Caco-2 (cell line): ENCODE measurements around the gene PLK5. TPM values are rescaled to one million over a fixed set of nuclear protein-coding genes. Genes with fewer than 3 reads are reported as not detected.
A peak's percentile ranks its signal among the peaks of the same experiment; 100 is the strongest.
"Not testable (repeated sequence)": the region's sequence is repeated elsewhere in the genome, so short reads cannot be mapped to it uniquely, and the experiment has no call there.

ENCODE experiments used
- BruUV-seq: library from RNA; stranded (reverse); fragments of 400-500 nt; replicated peaks from 2 replicates; lab custom pipeline; 2021; lab: Mats Ljungman, UMichigan
- CTCF ChIA-PET: fragments of 300-600 bp; sonication (Branson Sonifier 250); formaldehyde crosslinking; loops from one replicate; lab custom pipeline; 2022; ENCODE audit warnings: antibody characterized with exemption; lab: Charles Lee
- POLR2A ChIA-PET: fragments of 300-600 bp; sonication (Branson Sonifier 250); formaldehyde crosslinking; loops from one replicate; lab custom pipeline; 2022; ENCODE audit warnings: antibody characterized with exemption; lab: Charles Lee
- DNase-seq, 2 experiments: peaks; one replicate each; pipeline versions ENCODE4 v3.0.0 to v3.0.0-alpha.2; 2020 to 2022
- H3K27me3 ChIP-seq: replicated peaks from 2 replicates; pipeline ENCODE4 v1.6.0; 2011; ENCODE audit warnings: low read length; ENCODE audit not compliant: control insufficient read depth, insufficient read depth
- H3K36me3 ChIP-seq: 2 replicates; pipeline ENCODE4 v1.5.1; 2011; ENCODE audit warnings: low read length; ENCODE audit not compliant: control insufficient read depth, insufficient read depth
- H3K4me1 ChIP-seq: fragments of 250-450 bp; sonication (Bioruptor Pico); 2 replicates; pipeline ENCODE4 v1.5.1; 2020; ENCODE audit warnings: mild to moderate bottlenecking
- H3K4me3 ChIP-seq: 2 replicates; pipeline ENCODE4 v1.5.1; 2011; ENCODE audit warnings: low read depth, mild to moderate bottlenecking, control low read depth, low read length
- H3K9me3 ChIP-seq: fragments of 250-450 bp; sonication (Bioruptor Pico); 2 replicates; pipeline ENCODE4 v1.5.1; 2020; ENCODE audit warnings: mild to moderate bottlenecking, moderate library complexity
- H3K27ac Mint-ChIP-seq: one replicate; pipeline ENCODE4 v1.8.0; 2022; ENCODE audit warnings: mixed read lengths; ENCODE audit not compliant: unreplicated experiment
- H3K27me3 Mint-ChIP-seq: one replicate; pipeline ENCODE4 v1.8.0; 2022; ENCODE audit warnings: mixed read lengths; ENCODE audit not compliant: insufficient read depth, unreplicated experiment
- H3K36me3 Mint-ChIP-seq: one replicate; pipeline ENCODE4 v1.8.0; 2022; ENCODE audit warnings: mild to moderate bottlenecking, mixed read lengths; ENCODE audit not compliant: insufficient read depth, unreplicated experiment
- H3K4me1 Mint-ChIP-seq: one replicate; pipeline ENCODE4 v1.8.0; 2022; ENCODE audit warnings: low read depth, mixed read lengths; ENCODE audit not compliant: unreplicated experiment
- H3K4me3 Mint-ChIP-seq: one replicate; pipeline ENCODE4 v1.8.0; 2022; ENCODE audit warnings: mild to moderate bottlenecking, moderate library complexity, mixed read lengths; ENCODE audit not compliant: unreplicated experiment
- H3K9me3 Mint-ChIP-seq: one replicate; pipeline ENCODE4 v1.8.0; 2022; ENCODE audit warnings: mixed read lengths; ENCODE audit not compliant: unreplicated experiment
- CTCF ChIP-seq, 2 experiments: fragments of 200-600 bp in 1 of 2; IDR thresholded peaks; 1 replicate in 1 of 2; 2 replicates in 1 of 2; pipeline versions ENCODE4 v1.5.1 to v1.8.0; 2011 to 2022; ENCODE audit warnings: antibody characterized with exemption in 1 of 2, control low read depth in 1 of 2, inconsistent platforms in 1 of 2, low read depth in 1 of 2, low read length in 1 of 2, mild to moderate bottlenecking in 1 of 2, moderate library complexity in 1 of 2; ENCODE audit not compliant: insufficient read depth in 1 of 2, severe bottlenecking in 1 of 2, unreplicated experiment in 1 of 2
- intact Hi-C: fragments of 100-400 bp; cut with micrococcal nuclease; formaldehyde crosslinking; loops from one replicate; pipeline ENCODE4 v1.10.0; 2022; ENCODE audit not compliant: unreplicated experiment
- total RNA-seq: library from RNA; stranded (reverse); gene quantifications from 2 replicates; pipeline ENCODE4 v1.2.3, GENCODE V29; 2022

Gene PLK5
- total RNA-seq, 1 experiment from 2014 or later: not detected

DNA sequence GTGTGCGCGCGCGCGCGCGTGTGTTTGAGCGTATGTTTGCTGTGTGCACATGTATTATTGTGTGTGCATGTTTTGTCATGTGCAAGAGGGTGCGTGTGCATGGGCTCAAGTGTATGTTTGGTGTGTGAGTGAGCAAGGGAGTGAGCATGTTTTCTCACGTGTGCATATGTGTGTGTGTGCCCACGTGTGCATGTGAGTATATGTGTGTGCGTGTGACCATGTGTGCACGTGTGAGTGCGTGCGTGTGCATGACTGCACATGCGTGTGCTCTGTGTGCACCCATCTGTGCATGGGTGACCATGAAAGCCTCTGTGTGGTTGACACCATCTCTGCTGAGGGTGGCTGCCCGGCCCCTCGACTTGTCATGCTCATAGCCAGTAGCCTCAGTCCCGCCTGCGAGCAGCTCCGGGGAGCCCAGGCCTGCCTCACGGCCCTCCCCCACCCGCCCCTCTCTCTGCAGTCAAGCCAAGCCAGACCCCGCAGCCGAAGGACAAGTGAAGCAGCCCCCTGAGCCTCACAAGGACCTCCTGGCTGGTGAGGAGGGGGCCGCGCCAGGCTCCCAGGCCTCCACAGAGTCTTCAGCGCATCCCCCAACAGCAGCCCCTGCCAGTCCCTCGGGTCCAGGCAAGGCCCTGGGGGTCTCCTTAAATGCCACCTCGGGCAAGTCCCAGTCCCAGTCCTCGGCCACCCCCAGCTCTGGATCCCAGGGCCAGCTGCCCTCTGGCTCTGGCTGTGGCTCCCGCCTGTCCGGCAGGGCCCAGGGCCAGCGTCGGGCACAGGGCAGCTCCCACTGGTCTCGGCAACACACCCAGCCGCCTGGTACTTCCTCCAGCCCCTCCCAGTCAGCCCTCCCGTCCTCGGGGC, 26.9 kb upstream of the PLK5 start:
- no peaks in the 10 kb centered on the region for H3K27me3 Mint-ChIP-seq

DNA sequence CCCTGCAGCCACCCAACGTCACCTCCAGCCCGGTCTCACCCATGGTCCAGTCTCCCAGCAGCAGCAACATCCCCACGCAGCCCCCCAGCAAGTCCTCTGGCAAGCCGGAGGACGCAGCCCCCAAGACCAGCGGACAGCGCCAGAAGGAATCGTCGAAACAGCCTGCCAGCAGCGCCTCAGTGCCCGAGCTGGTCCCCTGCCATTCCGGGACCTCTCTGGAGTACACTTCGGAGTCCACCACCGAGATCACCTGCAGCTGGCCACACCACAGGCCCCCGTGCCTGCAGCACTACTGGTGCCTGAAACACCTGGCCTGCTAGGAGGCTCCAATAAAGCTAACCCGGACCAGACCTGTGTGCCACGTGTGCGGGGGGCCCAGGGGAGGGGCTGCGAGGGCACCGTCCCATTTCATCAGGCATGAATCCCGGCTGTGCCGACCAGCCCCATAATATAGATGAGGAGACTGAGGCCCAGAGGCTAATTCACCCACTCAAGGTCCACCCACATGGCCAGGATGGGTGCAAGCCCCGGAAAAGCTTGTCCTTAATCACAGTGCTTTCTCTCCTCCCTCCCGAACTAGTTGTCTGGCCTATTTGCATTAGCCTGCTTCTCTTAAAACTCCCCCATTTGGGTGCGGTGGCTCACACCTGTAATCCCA, 26.2 kb upstream of the PLK5 start:
- no peaks in the 10 kb centered on the region for H3K27me3 Mint-ChIP-seq
- no peaks in the 10 kb centered on the region; the same call in none of the 2 replicates for H3K36me3 ChIP-seq
- intact Hi-C loops: no loop called here
- no peak overlapping the region for H3K4me3 ChIP-seq
- peaks cover 46% of the 10 kb centered on the region for H3K4me1 ChIP-seq
- peaks cover 10% of the 10 kb centered on the region for H3K4me1 Mint-ChIP-seq
- peaks cover 6% of the 10 kb centered on the region; the same call in 1 of the 2 replicates for H3K9me3 ChIP-seq
- DNase-seq: no peak
- peak overlapping the region; percentile 66 for H3K27ac Mint-ChIP-seq
- ChIA-PET POLR2A (interaction anchor here (0.6 kb wide), 1 partner anchor 184 kb away, joined by 4 read pairs; no protein-coding TSS in a partner anchor), CTCF (interaction anchor here (0.7 kb wide), 1 partner anchor 104 kb away, joined by 4 read pairs; no protein-coding TSS in a partner anchor)
- no TSS peak for BruUV-seq
- H3K36me3 Mint-ChIP-seq: peaks cover 30% of the 10 kb centered on the region
- no peaks in the 10 kb centered on the region for H3K27me3 ChIP-seq
- H3K4me3 Mint-ChIP-seq: no peak overlapping the region
- TF ChIP-seq CTCF (IDR thresholded peaks at IDR 0.05; ENCODE audit: insufficient read depth in 1 of 2, low read depth in 1 of 2, low read length in 1 of 2, severe bottlenecking in 1 of 2, unreplicated experiment in 1 of 2): no peak
- no peaks in the 10 kb centered on the region for H3K9me3 Mint-ChIP-seq

More for the DNA sequence above, 26.9 kb upstream of the PLK5 start:
- Histone ChIP-seq H3K27me3 (no peaks in the 10 kb centered on the region), H3K4me1 (peaks cover 54% of the 10 kb centered on the region), H3K4me3 (no peak overlapping the region), H3K9me3 (peaks cover 6% of the 10 kb centered on the region; the same call in 1 of the 2 replicates), H3K36me3 (no peaks in the 10 kb centered on the region; the same call in none of the 2 replicates)
- ChIA-PET POLR2A (no interaction called here), CTCF (no interaction called here)
- no peaks in the 10 kb centered on the region for H3K9me3 Mint-ChIP-seq
- H3K27ac Mint-ChIP-seq: peak overlapping the region; percentile 66
- intact Hi-C loops: no loop called here
- no peak overlapping the region for H3K4me3 Mint-ChIP-seq
- H3K36me3 Mint-ChIP-seq: peaks cover 28% of the 10 kb centered on the region
- TF ChIP-seq CTCF (IDR thresholded peaks at IDR 0.05; ENCODE audit: insufficient read depth in 1 of 2, low read depth in 1 of 2, low read length in 1 of 2, severe bottlenecking in 1 of 2, unreplicated experiment in 1 of 2): no peak
- DNase-seq: no peak
- BruUV-seq: no TSS peak
- peaks cover 17% of the 10 kb centered on the region for H3K4me1 Mint-ChIP-seq

DNA sequence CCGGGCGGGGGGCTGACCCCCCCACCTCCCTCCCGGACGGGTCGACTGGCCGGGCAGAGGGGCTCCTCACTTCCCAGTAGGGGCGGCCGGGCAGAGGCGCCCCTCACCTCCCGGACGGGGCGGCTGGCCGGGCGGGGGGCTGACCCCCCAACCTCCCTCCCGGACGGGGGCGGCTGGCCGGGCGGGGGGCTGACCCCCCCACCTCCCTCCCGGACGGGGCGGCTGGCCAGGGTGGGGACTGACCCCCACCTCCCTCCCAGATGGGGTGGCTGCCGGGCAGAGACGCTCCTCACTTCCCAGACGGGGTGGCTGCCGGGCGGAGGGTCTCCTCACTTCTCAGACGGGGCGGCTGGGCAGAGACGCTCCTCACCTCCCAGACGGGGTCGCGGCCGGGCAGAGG, 24.6 kb upstream of the PLK5 start:
- intact Hi-C loops, H3K4me3 ChIP-seq, H3K9me3 ChIP-seq, POLR2A ChIA-PET, DNase-seq, H3K36me3 ChIP-seq, H3K4me1 Mint-ChIP-seq, H3K4me3 Mint-ChIP-seq, H3K27me3 Mint-ChIP-seq, CTCF ChIA-PET, H3K9me3 Mint-ChIP-seq, BruUV-seq, H3K27ac Mint-ChIP-seq, H3K27me3 ChIP-seq: not testable (repeated sequence)
- H3K36me3 Mint-ChIP-seq: peaks cover 30% of the 10 kb centered on the region
- H3K4me1 ChIP-seq: peaks cover 31% of the 10 kb centered on the region
